H1 (cell line): ENCODE data around the gene LEPR. TPM values are rescaled to one million over a fixed set of nuclear protein-coding genes. Genes with fewer than 3 reads are reported as not detected.

Experiments used
- CTCF ChIA-PET: fragments of 300-600 bp; sonication (Branson Sonifier 250); formaldehyde crosslinking; loops from one replicate; lab custom pipeline; 2021; ENCODE audit not compliant: partially characterized antibody; lab: Charles Lee
- POLR2A ChIA-PET: fragments of 300-600 bp; sonication (Branson Sonifier 250); formaldehyde crosslinking; loops from one replicate; lab custom pipeline; 2021; ENCODE audit warnings: inconsistent platforms; ENCODE audit not compliant: partially characterized antibody; lab: Charles Lee
- DNase-seq, 2 experiments: peaks; one replicate each; pipeline versions ENCODE4 v3.0.0 to v3.0.0-alpha.2; 2010 to 2022; ENCODE audit warnings: low spot score in 2 of 2, low read depth in 1 of 2, mixed read lengths in 1 of 2
- FAIRE-seq: peaks from 2 replicates; lab custom pipeline; 2011; peaks lifted over from hg19 to GRCh38; lab: Jason Lieb, UNC
- H2AFZ ChIP-seq: 2 replicates; pipeline ENCODE4 v1.8.1; 2012; ENCODE audit warnings: low read length, inconsistent platforms
- H2AK5ac ChIP-seq: 2 replicates; pipeline ENCODE4 v1.6.1; 2013; ENCODE audit warnings: low read depth, low read length
- H2BK120ac ChIP-seq: replicated peaks from 2 replicates; pipeline ENCODE3; 2013; ENCODE audit warnings: low read depth, low read length, inconsistent platforms
- H2BK12ac ChIP-seq: 2 replicates; pipeline ENCODE4 v1.6.1; 2013; ENCODE audit warnings: low read depth, low read length
- H2BK15ac ChIP-seq: 2 replicates; pipeline ENCODE4 v1.6.1; 2013; ENCODE audit warnings: low read length
- H2BK20ac ChIP-seq: 2 replicates; pipeline ENCODE4 v1.6.1; 2013; ENCODE audit warnings: low read length
- H2BK5ac ChIP-seq: 2 replicates; pipeline ENCODE4 v1.6.1; 2013; ENCODE audit warnings: low read depth, low read length
- H3K14ac ChIP-seq: 2 replicates; pipeline ENCODE4 v1.6.1; 2013; ENCODE audit warnings: inconsistent platforms; ENCODE audit not compliant: insufficient read length
- H3K18ac ChIP-seq: 2 replicates; pipeline ENCODE4 v1.6.1; 2013; ENCODE audit warnings: low read length; ENCODE audit errors: extremely low read depth
- H3K23ac ChIP-seq: 2 replicates; pipeline ENCODE4 v1.6.1; 2013; ENCODE audit warnings: inconsistent platforms; ENCODE audit not compliant: insufficient read length
- H3K23me2 ChIP-seq: 2 replicates; pipeline ENCODE4 v1.6.1; 2013; ENCODE audit warnings: low read depth, low read length
- H3K27ac ChIP-seq: 2 replicates; pipeline ENCODE4 v1.6.1; 2011; ENCODE audit warnings: low read depth, low read length, inconsistent platforms
- H3K27me3 ChIP-seq, 4 experiments: replicated peaks in 1 of 4; 1 replicate in 1 of 4; 2 replicates in 3 of 4; pipeline versions ENCODE4 v1.6.1 to v1.8.1; 2011 to 2013; ENCODE audit warnings: low read length in 3 of 4, mild to moderate bottlenecking in 3 of 4, inconsistent platforms in 2 of 4, mixed read lengths in 2 of 4, moderate library complexity in 1 of 4; ENCODE audit not compliant: control insufficient read depth in 3 of 4, insufficient read depth in 3 of 4; ENCODE audit errors: extremely low read depth in 1 of 4
- H3K36me3 ChIP-seq, 4 experiments: 2 replicates each; pipeline versions ENCODE4 v1.6.1 to v1.8.1; 2011 to 2013; ENCODE audit warnings: mild to moderate bottlenecking in 4 of 4, low read length in 3 of 4, moderate library complexity in 2 of 4, control low read depth in 1 of 4, inconsistent platforms in 1 of 4; ENCODE audit not compliant: insufficient read depth in 4 of 4, control insufficient read depth in 2 of 4
- H3K4ac ChIP-seq: replicated peaks from 2 replicates; pipeline ENCODE3; 2013; ENCODE audit warnings: low read length, low read depth, mixed read lengths, inconsistent platforms; ENCODE audit not compliant: insufficient read length
- H3K4me1 ChIP-seq, 4 experiments: replicated peaks in 1 of 4; 1 replicate in 1 of 4; 2 replicates in 3 of 4; pipeline versions ENCODE4 v1.6.1 to v1.8.1; 2011 to 2013; ENCODE audit warnings: low read length in 3 of 4, inconsistent platforms in 2 of 4, mixed read lengths in 1 of 4; ENCODE audit not compliant: insufficient read depth in 4 of 4, control insufficient read depth in 3 of 4
- H3K4me2 ChIP-seq, 2 experiments: 2 replicates each; pipeline versions ENCODE4 v1.6.1 to v1.8.1; 2011 to 2013; ENCODE audit warnings: low read depth in 2 of 2, low read length in 2 of 2, control low read depth in 1 of 2, inconsistent platforms in 1 of 2, mild to moderate bottlenecking in 1 of 2; ENCODE audit not compliant: insufficient read depth in 1 of 2
- H3K4me3 ChIP-seq, 4 experiments: fragments of 200-600, 300-600 bp in 1 of 4; sonication (generic), shearing (Covaris generic), sonication (Bioruptor Twin) in 1 of 4; 2 replicates each; pipeline versions ENCODE4 v1.5.1 to v1.8.1; 2011 to 2016; ENCODE audit warnings: low read length in 4 of 4, low read depth in 3 of 4, control low read depth in 2 of 4, inconsistent platforms in 2 of 4, mild to moderate bottlenecking in 2 of 4, mixed read lengths in 1 of 4, moderate library complexity in 1 of 4; ENCODE audit not compliant: insufficient read depth in 2 of 4; ENCODE audit errors: extremely low read depth in 1 of 4
- H3K56ac ChIP-seq: replicated peaks from 2 replicates; pipeline ENCODE3; 2013; ENCODE audit warnings: low read depth, mild to moderate bottlenecking, mixed read lengths, low read length, inconsistent platforms; ENCODE audit not compliant: insufficient read length
- H3K79me1 ChIP-seq: 2 replicates; pipeline ENCODE4 v1.6.1; 2013; ENCODE audit warnings: low read depth, low read length, control low read depth
- H3K79me2 ChIP-seq, 2 experiments: 2 replicates each; pipeline versions ENCODE4 v1.6.1 to v1.8.1; 2012 to 2013; ENCODE audit warnings: low read length in 2 of 2, mild to moderate bottlenecking in 2 of 2, inconsistent platforms in 1 of 2; ENCODE audit not compliant: insufficient read depth in 2 of 2, control insufficient read depth in 1 of 2
- H3K9ac ChIP-seq, 4 experiments: replicated peaks in 1 of 4; 1 replicate in 1 of 4; 2 replicates in 3 of 4; pipeline versions ENCODE4 v1.6.1 to v1.8.1; 2011 to 2013; ENCODE audit warnings: low read depth in 3 of 4, low read length in 3 of 4, control low read depth in 2 of 4, mild to moderate bottlenecking in 2 of 4, moderate library complexity in 2 of 4, inconsistent platforms in 1 of 4; ENCODE audit errors: extremely low read depth in 1 of 4
- H3K9me3 ChIP-seq, 2 experiments: 2 replicates each; pipeline versions ENCODE4 v1.6.1 to v1.8.1; 2012 to 2013; ENCODE audit warnings: mild to moderate bottlenecking in 2 of 2, moderate library complexity in 2 of 2, control low read depth in 1 of 2, inconsistent platforms in 1 of 2, low read depth in 1 of 2, low read length in 1 of 2, mixed read lengths in 1 of 2; ENCODE audit not compliant: insufficient read depth in 2 of 2
- H4K20me1 ChIP-seq, 2 experiments: replicated peaks in 1 of 2; 2 replicates each; pipeline versions ENCODE3 to v1.8.1; 2011 to 2013; ENCODE audit warnings: inconsistent platforms in 2 of 2, low read length in 2 of 2, mild to moderate bottlenecking in 1 of 2; ENCODE audit not compliant: insufficient read depth in 2 of 2, control insufficient read depth in 1 of 2
- H4K5ac ChIP-seq: 2 replicates; pipeline ENCODE4 v1.6.1; 2013; ENCODE audit warnings: low read length, low read depth, mixed read lengths, inconsistent platforms; ENCODE audit not compliant: insufficient read length
- H4K8ac ChIP-seq: 2 replicates; pipeline ENCODE4 v1.8.0; 2013; ENCODE audit warnings: mild to moderate bottlenecking, moderate library complexity, low read length, inconsistent platforms; ENCODE audit not compliant: insufficient read depth; ENCODE audit errors: extremely low read depth
- H4K91ac ChIP-seq: replicated peaks from 2 replicates; pipeline ENCODE3; 2013; ENCODE audit warnings: low read length, mixed read lengths, inconsistent platforms; ENCODE audit not compliant: insufficient read length
- EP300 ChIP-seq, 2 experiments: IDR thresholded peaks; 1 replicate in 1 of 2; 2 replicates in 1 of 2; pipeline ENCODE4 v1.6.1; 2011 to 2012; ENCODE audit warnings: low read depth in 2 of 2, low read length in 2 of 2, mild to moderate bottlenecking in 2 of 2, borderline replicate concordance in 1 of 2, inconsistent platforms in 1 of 2, moderate library complexity in 1 of 2
- SAP30 ChIP-seq: fragments of 300-600 bp; sonication (generic); IDR thresholded peaks from 2 replicates; pipeline ENCODE4 v1.7.1; 2012; ENCODE audit warnings: low read length, moderate library complexity, mild to moderate bottlenecking, inconsistent platforms; ENCODE audit not compliant: insufficient read depth, insufficient replicate concordance
- ZNF274 ChIP-seq: IDR thresholded peaks from 2 replicates; pipeline ENCODE4 v1.7.0; 2012; ENCODE audit warnings: low read length, borderline replicate concordance; ENCODE audit errors: extremely low read depth
- WGBS, 2 experiments: shearing (Covaris generic) in 1 of 2; methylation state at CpG; one replicate each; pipeline versions ENCODE4 v1.1.6 to v1.1.7; 2013 to 2015; ENCODE audit warnings: low lambda C conversion rate in 2 of 2, mixed read lengths in 2 of 2, inconsistent platforms in 1 of 2, low coverage in 1 of 2, missing lambda C conversion rate in 1 of 2; ENCODE audit not compliant: insufficient replicate concordance in 2 of 2, insufficient coverage in 1 of 2, insufficient read length in 1 of 2; ENCODE audit errors: extremely low coverage in 1 of 2, missing lambda C conversion rate in 1 of 2; 5-methylcytosine and 5-hydroxymethylcytosine counted together
- polyA plus RNA-seq, 7 experiments: library from polyadenylated mRNA; depleted of rRNA in 3 of 7; stranded (reverse) in 5 of 7; unstranded in 2 of 7; fragments of >200 nt in 5 of 7; fragments of 200-250 nt in 2 of 7; gene quantifications; 1 replicate in 5 of 7; 2 replicates in 1 of 7; 4 replicates in 1 of 7; pipeline versions ENCODE4 v1.2.1 to v1.2.3, GENCODE V29; 2011 to 2013; ENCODE audit warnings: missing spikeins in 2 of 7, mixed read lengths in 2 of 7
- total RNA-seq: library from RNA; stranded (reverse); fragmentation: NEBNext Ultra II Directional; extraction: Animal tissue kit (Norgen Biotek cat#: 25700); gene quantifications from 2 replicates; pipeline ENCODE4 v1.2.1, GENCODE V29; 2021

LEPR gene
- total and polyA plus RNA-seq, 2 of the 8 experiments (the other 6 are each of a cell fraction or from before 2014, with no cell fraction given): 1.3 to 3.9 TPM

DNA sequence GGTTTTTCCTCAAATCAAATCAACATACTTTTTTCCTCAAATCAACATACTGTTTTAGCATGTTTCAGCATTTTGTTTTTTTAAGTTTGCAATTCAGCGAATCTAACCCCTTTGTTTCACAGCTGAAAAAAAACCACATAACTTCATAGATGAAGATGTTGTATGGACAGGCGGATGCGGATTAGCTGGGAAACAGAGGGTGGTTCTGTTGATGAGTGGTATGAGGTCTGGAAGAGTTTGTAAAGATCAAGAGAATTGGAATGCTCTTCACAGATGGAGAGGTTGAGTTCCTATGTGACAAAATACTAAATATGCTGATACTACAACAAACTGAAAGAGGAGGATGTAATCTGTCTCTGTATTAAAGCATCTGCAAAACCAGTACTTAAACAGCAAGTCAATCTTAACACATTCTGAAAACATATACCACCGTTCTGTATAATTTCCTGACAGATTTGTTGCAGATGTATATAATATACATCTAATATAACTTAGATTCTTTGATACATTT is 10.6 kb upstream of the LEPR start:
- Histone ChIP-seq H2BK5ac (no peak overlapping the region), H3K9ac (no peak overlapping the region), H3K27ac (no peak overlapping the region), H2BK15ac (no peak overlapping the region), H3K23me2 (no peaks in the 10 kb centered on the region), H3K56ac (no peak overlapping the region), H3K36me3 (no peaks in the 10 kb centered on the region), H3K9me3 (no peaks in the 10 kb centered on the region), H2AFZ (no peak overlapping the region), H3K23ac (no peak overlapping the region), H3K79me1 (no peaks in the 10 kb centered on the region), H2BK120ac (no peak overlapping the region), H2BK12ac (no peak overlapping the region), H3K4me1 (no peaks in the 10 kb centered on the region; a peak in 1 of 7 replicates), H4K8ac (no peak overlapping the region), H3K4me2 (no peak overlapping the region), H2BK20ac (no peak overlapping the region), H2AK5ac (no peak overlapping the region), H4K20me1 (no peaks in the 10 kb centered on the region), H4K91ac (no peak overlapping the region), H4K5ac (no peak overlapping the region), H3K4me3 (no peak overlapping the region), H3K27me3 (no peaks in the 10 kb centered on the region), H3K4ac (no peak overlapping the region), H3K18ac (no peak overlapping the region), H3K79me2 (no peaks in the 10 kb centered on the region), H3K14ac (no peak overlapping the region)
- FAIRE-seq: no peak
- ChIA-PET POLR2A (interaction anchor here (1.5 kb wide), 1 partner anchor 10 kb away, joined by 5 read pairs; no protein-coding TSS in a partner anchor), CTCF (interaction anchor here (0.7 to 1.5 kb wide), 5 partner anchors 9 to 91 kb away, joined by 3 to 4 read pairs (median 3); no protein-coding TSS in a partner anchor)
- 77% methylated on average over 4 of the region's 4 CpGs; no CpG with 5 or more reads in 1 of the 2 experiments for WGBS, 2 experiments
- no peak for TF ChIP-seq EP300 (IDR thresholded peaks at IDR 0.05; ENCODE audit: borderline replicate concordance in 1 of 2, low read depth in 2 of 2, low read length in 2 of 2)
- no peak for TF ChIP-seq ZNF274
- TF ChIP-seq SAP30: no peak
- DNase-seq: no peak
